ENCODE measurements around the gene ISCA1. TPM values are rescaled to one million over a fixed set of nuclear protein-coding genes. Genes with fewer than 3 reads are reported as not detected.
"Not testable (repeated sequence)": the region's sequence is repeated elsewhere in the genome, so short reads cannot be mapped to it uniquely, and the experiment has no call there.

Gene ISCA1
- 27.3 TPM for polyA plus RNA-seq (ENCODE audit: insufficient read length)

- peak; percentile 93 for DNase-seq
These were observed at the start of gene ISCA1 for GRCh38 chr9:86282077-86282978. TSS of gene ISCA1 (minus strand) at chr9:86282538. CDS start at chr9:86282458, 80 bp downstream.

GRCh38 chr9:86330186-86330585 is 47.8 kb upstream of the ISCA1 start:
- DNase-seq: no peak

- no peak for DNase-seq
These were observed 47.3 kb upstream of the ISCA1 start for GRCh38 chr9:86329649-86330048.

GRCh38 chr9:86328156-86328555 is 45.8 kb upstream of the ISCA1 start:
- no peak for DNase-seq

GRCh38 chr9:86326536-86326935 is 44.2 kb upstream of the ISCA1 start:
- DNase-seq: no peak

GRCh38 chr9:86324901-86325300 is 42.6 kb upstream of the ISCA1 start:
- DNase-seq: no peak

GRCh38 chr9:86324308-86324707 is 42.0 kb upstream of the ISCA1 start:
- no peak for DNase-seq

GRCh38 chr9:86322973-86323644 is 40.8 kb upstream of the ISCA1 start:
- DNase-seq: no peak

GRCh38 chr9:86321373-86321772 is 39.0 kb upstream of the ISCA1 start:
- DNase-seq: no peak

GRCh38 chr9:86318187-86318586 is 35.8 kb upstream of the ISCA1 start:
- DNase-seq: no peak

GRCh38 chr9:86315078-86315477 is 32.7 kb upstream of the ISCA1 start:
- DNase-seq: no peak

- DNase-seq: not testable (repeated sequence)
These were observed 30.6 kb upstream of the ISCA1 start for GRCh38 chr9:86312959-86313358.

GRCh38 chr9:86308687-86309086 is 26.3 kb upstream of the ISCA1 start:
- no peak for DNase-seq

GRCh38 chr9:86304236-86304730 is 21.9 kb upstream of the ISCA1 start:
- DNase-seq: no peak

- no peak for DNase-seq
These were observed 21.1 kb upstream of the ISCA1 start for GRCh38 chr9:86303316-86303975.

GRCh38 chr9:86301686-86302085 is 19.3 kb upstream of the ISCA1 start:
- no peak for DNase-seq

- DNase-seq: no peak
These were observed 18.4 kb upstream of the ISCA1 start for GRCh38 chr9:86300701-86301100.

GRCh38 chr9:86298873-86299272 is 16.5 kb upstream of the ISCA1 start:
- DNase-seq: no peak

- DNase-seq: not testable (repeated sequence)
These were observed 8.0 kb upstream of the ISCA1 start for GRCh38 chr9:86290341-86290740.

GRCh38 chr9:86288499-86289198 is 6.3 kb upstream of the ISCA1 start:
- DNase-seq: no peak

- DNase-seq: no peak
These were observed 4.7 kb upstream of the ISCA1 start for GRCh38 chr9:86287013-86287412.

GRCh38 chr9:86286278-86286677 is 3.9 kb upstream of the ISCA1 start:
- no peak for DNase-seq

Data from hindlimb muscle (tissue), 1 donor.